ENCODE results near the gene CELSR1. TPM values are rescaled to one million over a fixed set of nuclear protein-coding genes. Genes with fewer than 3 reads are reported as not detected.

CELSR1 gene
- total RNA-seq, 2 donors from 2014 or later: 24.4 to 34.1 TPM

GRCh38 chr22:46419754-46420571, 117.5 kb downstream of the CELSR1 start:
- 94% methylated on average over 23 to 27 of the region's 27 CpGs for WGBS, 2 experiments (ENCODE audit: insufficient coverage in 1 of 2, insufficient read length in 1 of 2)
- Mint-ChIP-seq H3K9me3 (no peaks in the 10 kb centered on the region), H3K4me1 (no peaks in the 10 kb centered on the region), H3K4me3 (no peak overlapping the region), H3K27ac (no peak overlapping the region), H3K36me3 (ENCODE audit: low read depth) (peaks cover 9% of the 10 kb centered on the region), H3K27me3 (ENCODE audit: insufficient read depth) (peaks cover 3% of the 10 kb centered on the region)
- H3K4me3 ChIP-seq (ENCODE audit: low read length): no peak overlapping the region
- H3K27ac ChIP-seq (ENCODE audit: low read depth, low read length): no peak overlapping the region
- H3K27me3 ChIP-seq (ENCODE audit: control insufficient read depth, insufficient read depth, low read length, poor library complexity, severe bottlenecking): no peaks in the 10 kb centered on the region
- no peak for TF ChIP-seq CTCF (conservative IDR thresholded peaks at IDR 0.05)
- DNase-seq: no peak
- no peaks in the 10 kb centered on the region for H3K4me1 ChIP-seq (ENCODE audit: control insufficient read depth, insufficient read depth, low read length)
- no peak overlapping the region for H3K9ac ChIP-seq (ENCODE audit: extremely low read depth, low read length, poor library complexity, severe bottlenecking)
- H3K9me3 ChIP-seq (ENCODE audit: control insufficient read depth, low read length): peaks cover under 1% of the 10 kb centered on the region
- peaks cover 2% of the 10 kb centered on the region for H3K36me3 ChIP-seq (ENCODE audit: control insufficient read depth, insufficient read depth, low read length)

DNA sequence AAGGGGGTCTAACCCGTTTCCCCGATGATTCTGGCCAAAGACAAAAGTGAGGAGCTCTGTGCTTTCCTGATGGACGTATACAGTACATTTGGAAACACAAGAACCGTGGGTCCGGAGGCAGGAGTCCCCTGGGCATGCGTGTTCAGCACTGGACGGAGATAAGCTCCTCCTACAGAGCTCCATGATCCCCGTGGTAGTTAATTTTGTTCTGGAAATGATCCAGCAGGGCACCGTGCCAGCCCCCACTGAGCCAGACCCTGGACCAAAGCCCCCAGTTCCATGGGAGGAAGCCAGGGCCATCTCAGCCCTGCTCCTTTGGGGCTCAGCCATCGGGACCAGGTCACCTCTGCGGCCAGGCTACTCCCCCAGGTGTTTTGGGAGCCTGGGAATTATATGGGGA, 118.6 kb downstream of the CELSR1 start:
- H3K27ac ChIP-seq (ENCODE audit: low read depth, low read length): no peak overlapping the region
- H3K4me3 Mint-ChIP-seq: no peak overlapping the region
- no peak for TF ChIP-seq CTCF (conservative IDR thresholded peaks at IDR 0.05)

DNA sequence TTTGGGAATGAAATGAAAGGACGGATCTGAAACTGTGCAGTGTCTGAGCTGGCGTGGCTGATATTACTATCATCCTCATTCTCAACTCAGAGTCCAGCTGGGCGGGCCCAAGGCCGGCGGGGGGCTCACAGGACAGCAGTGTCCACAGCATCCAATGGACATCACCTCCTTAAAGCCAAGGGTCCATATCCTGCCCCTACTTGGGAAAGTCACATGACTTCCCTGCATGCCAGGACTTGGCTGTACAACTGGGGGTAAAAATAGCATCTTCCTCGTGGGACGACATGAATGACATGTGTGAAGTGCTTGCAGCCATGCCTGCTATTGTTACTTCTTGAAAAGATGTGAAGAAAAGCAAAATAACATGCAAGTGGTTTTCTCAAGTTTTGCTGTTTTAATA, 119.7 kb downstream of the CELSR1 start:
- no peaks in the 10 kb centered on the region for H3K9me3 ChIP-seq (ENCODE audit: control insufficient read depth, low read length)
- Mint-ChIP-seq H3K36me3 (ENCODE audit: low read depth) (peaks cover 5% of the 10 kb centered on the region), H3K4me1 (peaks cover 9% of the 10 kb centered on the region), H3K27ac (no peak overlapping the region), H3K9me3 (no peaks in the 10 kb centered on the region), H3K4me3 (no peak overlapping the region), H3K27me3 (ENCODE audit: insufficient read depth) (peaks cover 11% of the 10 kb centered on the region)
- no peak for DNase-seq
- peaks cover 3% of the 10 kb centered on the region for H3K4me1 ChIP-seq (ENCODE audit: control insufficient read depth, insufficient read depth, low read length)
- H3K9ac ChIP-seq (ENCODE audit: extremely low read depth, low read length, poor library complexity, severe bottlenecking): no peak overlapping the region
- WGBS, 2 experiments (ENCODE audit: insufficient coverage in 1 of 2, insufficient read length in 1 of 2): 84 to 94% methylated on average over 5 to 7 of the region's 7 CpGs
- no peaks in the 10 kb centered on the region for H3K27me3 ChIP-seq (ENCODE audit: control insufficient read depth, insufficient read depth, low read length, poor library complexity, severe bottlenecking)
- H3K4me3 ChIP-seq (ENCODE audit: low read length): no peak overlapping the region
- no peak overlapping the region for H3K27ac ChIP-seq (ENCODE audit: low read depth, low read length)
- H3K36me3 ChIP-seq (ENCODE audit: control insufficient read depth, insufficient read depth, low read length): no peaks in the 10 kb centered on the region
- no peak for TF ChIP-seq CTCF (conservative IDR thresholded peaks at IDR 0.05)

More for the DNA sequence above, 118.6 kb downstream of the CELSR1 start:
- H3K36me3 ChIP-seq (ENCODE audit: control insufficient read depth, insufficient read depth, low read length): no peaks in the 10 kb centered on the region
- H3K27me3 Mint-ChIP-seq (ENCODE audit: insufficient read depth): peaks cover 5% of the 10 kb centered on the region
- no peak for DNase-seq
- H3K9me3 ChIP-seq (ENCODE audit: control insufficient read depth, low read length): no peaks in the 10 kb centered on the region
- 93 to 97% methylated on average over 9 to 11 of the region's 11 CpGs for WGBS, 2 experiments (ENCODE audit: insufficient coverage in 1 of 2, insufficient read length in 1 of 2)
- H3K36me3 Mint-ChIP-seq (ENCODE audit: low read depth): peaks cover 5% of the 10 kb centered on the region
- no peak overlapping the region for H3K9ac ChIP-seq (ENCODE audit: extremely low read depth, low read length, poor library complexity, severe bottlenecking)
- no peaks in the 10 kb centered on the region for H3K27me3 ChIP-seq (ENCODE audit: control insufficient read depth, insufficient read depth, low read length, poor library complexity, severe bottlenecking)
- H3K4me1 Mint-ChIP-seq: peaks cover 4% of the 10 kb centered on the region
- H3K4me1 ChIP-seq (ENCODE audit: control insufficient read depth, insufficient read depth, low read length): no peaks in the 10 kb centered on the region
- no peak overlapping the region for H3K4me3 ChIP-seq (ENCODE audit: low read length)
- H3K9me3 Mint-ChIP-seq: no peaks in the 10 kb centered on the region
- no peak overlapping the region for H3K27ac Mint-ChIP-seq
